Neural progenitor cell (in vitro differentiated cells): ENCODE data around the gene TPST1. TPM values are rescaled to one million over a fixed set of nuclear protein-coding genes. Genes with fewer than 3 reads are reported as not detected.
A peak's percentile ranks its signal among the peaks of the same experiment; 100 is the strongest.

Source experiments
- DNase-seq: peaks from one replicate; pipeline ENCODE4 v3.0.0-alpha.2; 2016; ENCODE audit warnings: low spot score
- H2AFZ ChIP-seq: fragments of 200-600 bp; sonication (generic); replicated peaks from 2 replicates; pipeline ENCODE4 v1.6.1; 2016; ENCODE audit warnings: antibody characterized with exemption
- H3F3A ChIP-seq: fragments of 200-600 bp; sonication (generic); 2 replicates; pipeline ENCODE4 v1.6.1; 2016; ENCODE audit warnings: antibody characterized with exemption, low read depth
- H3K27ac ChIP-seq: fragments of 200-600 bp; sonication (generic); 2 replicates; pipeline ENCODE4 v1.5.1; 2016; ENCODE audit warnings: mild to moderate bottlenecking
- H3K27me3 ChIP-seq: fragments of 200-600 bp; sonication (generic); 2 replicates; pipeline ENCODE4 v1.6.1; 2016; ENCODE audit warnings: mild to moderate bottlenecking, moderate library complexity
- H3K36me3 ChIP-seq: fragments of 200-600 bp; sonication (generic); 2 replicates; pipeline ENCODE4 v1.5.1; 2016
- H3K4me1 ChIP-seq: fragments of 200-600 bp; sonication (generic); 2 replicates; pipeline ENCODE4 v1.6.1; 2016; ENCODE audit warnings: mixed run types
- H3K4me2 ChIP-seq: fragments of 200-600 bp; sonication (generic); 2 replicates; pipeline ENCODE4 v1.6.1; 2016
- H3K4me3 ChIP-seq: fragments of 200-600 bp; sonication (generic); 2 replicates; pipeline ENCODE4 v1.5.1; 2016
- H3K79me2 ChIP-seq: fragments of 200-600 bp; sonication (generic); 2 replicates; pipeline ENCODE4 v1.6.1; 2016; ENCODE audit warnings: low read depth
- H3K9ac ChIP-seq: fragments of 200-600 bp; sonication (generic); 2 replicates; pipeline ENCODE4 v1.6.1; 2016
- H3K9me3 ChIP-seq: fragments of 200-600 bp; sonication (generic); 2 replicates; pipeline ENCODE4 v1.5.1; 2016; ENCODE audit warnings: low read depth
- H4K20me1 ChIP-seq: fragments of 200-600 bp; sonication (generic); 2 replicates; pipeline ENCODE4 v1.6.1; 2016; ENCODE audit warnings: low read depth
- H3K27ac Mint-ChIP-seq: 3 replicates; pipeline ENCODE4 v1.8.0; 2021; ENCODE audit warnings: mixed read lengths
- H3K27me3 Mint-ChIP-seq: 2 replicates; pipeline ENCODE4 v1.8.0; 2022; ENCODE audit warnings: low read depth, mild to moderate bottlenecking, inconsistent platforms, moderate library complexity, mixed read lengths; ENCODE audit not compliant: insufficient read depth
- H3K36me3 Mint-ChIP-seq: 3 replicates; pipeline ENCODE4 v1.8.0; 2021; ENCODE audit warnings: mixed read lengths
- H3K4me1 Mint-ChIP-seq: 3 replicates; pipeline ENCODE4 v1.8.0; 2021; ENCODE audit warnings: mixed read lengths
- H3K4me3 Mint-ChIP-seq: 3 replicates; pipeline ENCODE4 v1.8.0; 2021; ENCODE audit warnings: mild to moderate bottlenecking, moderate library complexity, mixed read lengths
- H3K9me3 Mint-ChIP-seq: 3 replicates; pipeline ENCODE4 v1.8.0; 2020; ENCODE audit warnings: mixed read lengths
- EZH2 ChIP-seq: fragments of 200-600 bp; sonication (generic); IDR thresholded peaks from 2 replicates; pipeline ENCODE4 v1.6.1; 2017; ENCODE audit warnings: antibody characterized with exemption, mild to moderate bottlenecking, moderate library complexity
- EZH2phosphoT487 ChIP-seq: fragments of 200-600 bp; sonication (generic); IDR thresholded peaks from 2 replicates; pipeline ENCODE4 v1.6.1; 2017; ENCODE audit warnings: antibody characterized with exemption
- total RNA-seq: library from RNA; depleted of rRNA; stranded (reverse); fragments of >200 nt; gene quantifications from 2 replicates; pipeline ENCODE4 v1.2.3, GENCODE V29; 2015; ENCODE audit warnings: low replicate concordance
- TF ChIP-seq, protein P1 (sequence below): fragments of 200-600 bp; sonication (generic); IDR thresholded peaks from 2 replicates; pipeline ENCODE4 v1.5.1; 2017; ENCODE audit warnings: antibody characterized with exemption, mild to moderate bottlenecking

TPST1 gene
- total RNA-seq, 1 donor from 2014 or later, result 24.9 TPM

- Histone ChIP-seq H3K79me2 (peaks cover 5% of the 10 kb centered on the region), H3K9me3 (no peaks in the 10 kb centered on the region)
- DNase-seq, result no peak
Measured at GRCh38 chr7:66279912-66280311, 74.8 kb downstream of the TPST1 start.

GRCh38 chr7:66281678-66282590 lies 76.8 kb downstream of the TPST1 start:
- H3K4me1 Mint-ChIP-seq, result peaks cover 3% of the 10 kb centered on the region
- no peak overlapping the region for H3K27ac ChIP-seq
- no peaks in the 10 kb centered on the region for H3K27me3 ChIP-seq
- peaks cover 6% of the 10 kb centered on the region for H3K36me3 ChIP-seq
- H3K4me2 ChIP-seq, result no peak overlapping the region
- peak overlapping the region; percentile 15 for H3K27ac Mint-ChIP-seq
- no peaks in the 10 kb centered on the region for H3K9me3 ChIP-seq
- peaks cover 3% of the 10 kb centered on the region for H3K4me1 ChIP-seq
- H3K27me3 Mint-ChIP-seq, result no peaks in the 10 kb centered on the region
- no peak for DNase-seq
- H3K9ac ChIP-seq, result no peak overlapping the region
- no peak overlapping the region for H3K4me3 Mint-ChIP-seq
- H3K9me3 Mint-ChIP-seq, result peaks cover 2% of the 10 kb centered on the region
- peaks cover 4% of the 10 kb centered on the region for H3K36me3 Mint-ChIP-seq
- H2AFZ ChIP-seq, result no peak overlapping the region
- H3K79me2 ChIP-seq, result peaks cover 5% of the 10 kb centered on the region
- H3K4me3 ChIP-seq, result no peak overlapping the region
- no peaks in the 10 kb centered on the region for H3F3A ChIP-seq
- TF ChIP-seq, protein P1, sequence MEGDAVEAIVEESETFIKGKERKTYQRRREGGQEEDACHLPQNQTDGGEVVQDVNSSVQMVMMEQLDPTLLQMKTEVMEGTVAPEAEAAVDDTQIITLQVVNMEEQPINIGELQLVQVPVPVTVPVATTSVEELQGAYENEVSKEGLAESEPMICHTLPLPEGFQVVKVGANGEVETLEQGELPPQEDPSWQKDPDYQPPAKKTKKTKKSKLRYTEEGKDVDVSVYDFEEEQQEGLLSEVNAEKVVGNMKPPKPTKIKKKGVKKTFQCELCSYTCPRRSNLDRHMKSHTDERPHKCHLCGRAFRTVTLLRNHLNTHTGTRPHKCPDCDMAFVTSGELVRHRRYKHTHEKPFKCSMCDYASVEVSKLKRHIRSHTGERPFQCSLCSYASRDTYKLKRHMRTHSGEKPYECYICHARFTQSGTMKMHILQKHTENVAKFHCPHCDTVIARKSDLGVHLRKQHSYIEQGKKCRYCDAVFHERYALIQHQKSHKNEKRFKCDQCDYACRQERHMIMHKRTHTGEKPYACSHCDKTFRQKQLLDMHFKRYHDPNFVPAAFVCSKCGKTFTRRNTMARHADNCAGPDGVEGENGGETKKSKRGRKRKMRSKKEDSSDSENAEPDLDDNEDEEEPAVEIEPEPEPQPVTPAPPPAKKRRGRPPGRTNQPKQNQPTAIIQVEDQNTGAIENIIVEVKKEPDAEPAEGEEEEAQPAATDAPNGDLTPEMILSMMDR, result no peak
- TF ChIP-seq EZH2, result no peak
- TF ChIP-seq EZH2phosphoT487, result no peak
- peaks cover 9% of the 10 kb centered on the region for H4K20me1 ChIP-seq

More at GRCh38 chr7:66279912-66280311, 74.8 kb downstream of the TPST1 start:
- Histone ChIP-seq H3K36me3 (no peaks in the 10 kb centered on the region), H3K27me3 (no peaks in the 10 kb centered on the region), H2AFZ (no peak overlapping the region), H3K27ac (no peak overlapping the region), H3K4me3 (no peak overlapping the region), H3K9ac (no peak overlapping the region), H3F3A (no peaks in the 10 kb centered on the region), H3K4me1 (peaks cover 7% of the 10 kb centered on the region), H3K4me2 (no peak overlapping the region), H4K20me1 (peaks cover 9% of the 10 kb centered on the region)
- TF ChIP-seq EZH2 (no peak), EZH2phosphoT487 (no peak)
- TF ChIP-seq, protein P1, result no peak
- peaks cover 3% of the 10 kb centered on the region for H3K4me1 Mint-ChIP-seq
- H3K9me3 Mint-ChIP-seq, result no peaks in the 10 kb centered on the region
- H3K27me3 Mint-ChIP-seq, result no peaks in the 10 kb centered on the region
- no peak overlapping the region for H3K27ac Mint-ChIP-seq
- H3K36me3 Mint-ChIP-seq, result peaks cover 2% of the 10 kb centered on the region
- H3K4me3 Mint-ChIP-seq, result no peak overlapping the region

GRCh38 chr7:66282591-66282935 lies 77.4 kb downstream of the TPST1 start:
- DNase-seq, result no peak
- Histone ChIP-seq H3K27ac (no peak overlapping the region), H3K4me2 (no peak overlapping the region), H3K9me3 (no peaks in the 10 kb centered on the region), H3K36me3 (peaks cover 6% of the 10 kb centered on the region), H3F3A (no peaks in the 10 kb centered on the region), H3K79me2 (peaks cover 5% of the 10 kb centered on the region), H4K20me1 (peaks cover 9% of the 10 kb centered on the region), H3K9ac (no peak overlapping the region), H3K4me1 (peaks cover 3% of the 10 kb centered on the region), H3K27me3 (no peaks in the 10 kb centered on the region), H2AFZ (no peak overlapping the region), H3K4me3 (no peak overlapping the region)
- no peak for TF ChIP-seq EZH2phosphoT487
- TF ChIP-seq, protein P1, result no peak
- no peak for TF ChIP-seq EZH2
- Mint-ChIP-seq H3K4me1 (peaks cover 3% of the 10 kb centered on the region), H3K36me3 (peaks cover 4% of the 10 kb centered on the region), H3K4me3 (no peak overlapping the region), H3K27ac (no peak overlapping the region), H3K9me3 (peaks cover 2% of the 10 kb centered on the region), H3K27me3 (no peaks in the 10 kb centered on the region)
